ENCODE measurements around the gene GNB1L. TPM values are rescaled to one million over a fixed set of nuclear protein-coding genes. Genes with fewer than 3 reads are reported as not detected.

The GNB1L gene
- total and polyA plus RNA-seq, 2 of the 13 experiments (the other 11 are each of a cell fraction or from before 2014, with no cell fraction given) = 2.5 to 7.4 TPM

- H3K4me2 ChIP-seq (ENCODE audit: low read depth, low read length) = 0 out of 2 replicates have a peak overlapping the region, but pooled peaks have one; percentile 7
- H3K9ac ChIP-seq (ENCODE audit: insufficient read depth, low read depth, low read length) = no peak overlapping the region
- no peak overlapping the region for H3K4me3 ChIP-seq (replicated peaks in 1 of 3; ENCODE audit: insufficient read depth in 1 of 3, low read depth in 2 of 3, low read length in 3 of 3)
- H3K9me3 ChIP-seq (ENCODE audit: low read length) = no peaks in the 10 kb centered on the region
- H3K27me3 ChIP-seq (ENCODE audit: control insufficient read depth in 1 of 2, insufficient read depth in 2 of 2, low read length in 2 of 2) = peaks cover 17 to 94% of the 10 kb centered on the region in 2 experiments
- no peak for ATAC-seq
- intact Hi-C loops (cut with micrococcal nuclease; ENCODE audit: unreplicated experiment) (no loop called here), in situ Hi-C loops (cut with HindIII; ENCODE audit: extremely low pct_ligation_motif_present, low pct_unique_long_range_greater_than_20kb) (loop anchor here (10.0 kb wide), 1 partner anchor 160 kb away; no protein-coding TSS in a partner anchor)
- H3K27ac ChIP-seq (ENCODE audit: extremely low read length, insufficient read depth, low read length) = no peak overlapping the region
- H2AFZ ChIP-seq (ENCODE audit: low read length) = no peak overlapping the region
- no TSS peak for BruUV-seq (replicated peaks)
- no peaks in the 10 kb centered on the region for H3K36me3 ChIP-seq (replicated peaks in 1 of 2; ENCODE audit: control insufficient read depth in 1 of 2, insufficient read depth in 2 of 2, low read length in 2 of 2)
- WGBS (ENCODE audit: low lambda C conversion rate) = 0% methylated on average over 5 of the region's 59 CpGs
- H4K20me1 ChIP-seq (ENCODE audit: insufficient read depth, low read length) = no peaks in the 10 kb centered on the region; the same call in 1 of the 2 replicates
- no peak for FAIRE-seq
- TF ChIP-seq ZNF263 (CRISPR knock-in tag; IDR thresholded peaks at IDR 0.05) (peak; percentile 52; the same call in 1 of the 2 replicates), KLF9 (CRISPR knock-in tag; IDR thresholded peaks at IDR 0.05; ENCODE audit: low read depth) (no peak)
- no peak for DNase-seq (ENCODE audit: low spot score)
- ChIA-PET POLR2A (no interaction called here), CTCF (ENCODE audit: low intra/inter-chr PET ratio, low total read pairs) (interaction anchor here (3.1 kb wide), 1 partner anchor 155 kb away, joined by 14 read pairs; no protein-coding TSS in a partner anchor)
- H3K79me2 ChIP-seq (ENCODE audit: insufficient read depth, low read length) = no peaks in the 10 kb centered on the region
- H3K4me1 ChIP-seq (ENCODE audit: insufficient read depth, low read length) = peaks cover 29% of the 10 kb centered on the region; the same call in 1 of the 2 replicates
Observed at GRCh38 chr22:19755145-19755710, 99.4 kb downstream of the GNB1L start.

- 43% methylated on average over 9 of the region's 14 CpGs for WGBS (ENCODE audit: low lambda C conversion rate)
- CTCF ChIA-PET (ENCODE audit: low intra/inter-chr PET ratio, low total read pairs) = no interaction called here
- H3K27ac ChIP-seq (ENCODE audit: extremely low read length, insufficient read depth, low read length) = no peak overlapping the region
- POLR2A ChIA-PET = no interaction called here
- ATAC-seq (no peak), FAIRE-seq (no peak), DNase-seq (ENCODE audit: low spot score) (no peak)
- peaks cover 21 to 94% of the 10 kb centered on the region in 2 experiments for H3K27me3 ChIP-seq (ENCODE audit: control insufficient read depth in 1 of 2, insufficient read depth in 2 of 2, low read length in 2 of 2)
- no peaks in the 10 kb centered on the region for H3K79me2 ChIP-seq (ENCODE audit: insufficient read depth, low read length)
- no peak overlapping the region for H3K9ac ChIP-seq (ENCODE audit: insufficient read depth, low read depth, low read length)
- no peak overlapping the region for H2AFZ ChIP-seq (ENCODE audit: low read length)
- no peak overlapping the region for H3K4me3 ChIP-seq (replicated peaks in 1 of 3; ENCODE audit: insufficient read depth in 1 of 3, low read depth in 2 of 3, low read length in 3 of 3)
- H3K36me3 ChIP-seq (replicated peaks in 1 of 2; ENCODE audit: control insufficient read depth in 1 of 2, insufficient read depth in 2 of 2, low read length in 2 of 2) = no peaks in the 10 kb centered on the region
- H3K9me3 ChIP-seq (ENCODE audit: low read length) = no peaks in the 10 kb centered on the region
- no peak overlapping the region for H3K4me2 ChIP-seq (ENCODE audit: low read depth, low read length)
- in situ Hi-C loops (cut with HindIII; ENCODE audit: extremely low pct_ligation_motif_present, low pct_unique_long_range_greater_than_20kb) (loop anchor here (10.0 kb wide), 1 partner anchor 160 kb away; no protein-coding TSS in a partner anchor), intact Hi-C loops (cut with micrococcal nuclease; ENCODE audit: unreplicated experiment) (no loop called here)
- H3K4me1 ChIP-seq (ENCODE audit: insufficient read depth, low read length) = peaks cover 29% of the 10 kb centered on the region; the same call in 1 of the 2 replicates
- BruUV-seq (replicated peaks) = no TSS peak
- no peaks in the 10 kb centered on the region; the same call in 1 of the 2 replicates for H4K20me1 ChIP-seq (ENCODE audit: insufficient read depth, low read length)
- TF ChIP-seq JUNB (CRISPR knock-in tag; IDR thresholded peaks at IDR 0.05; ENCODE audit: borderline replicate concordance) = no peak
- no peak for TF ChIP-seq NBN (conservative IDR thresholded peaks at IDR 0.05)
- TF ChIP-seq HBP1 (CRISPR knock-in tag; IDR thresholded peaks at IDR 0.05; ENCODE audit: low read depth) = no peak
- no peak for TF ChIP-seq RARA (CRISPR knock-in tag; IDR thresholded peaks at IDR 0.05)
- TF ChIP-seq KAT2B (IDR thresholded peaks at IDR 0.05; ENCODE audit: borderline replicate concordance, low read depth, low read length) = no peak
- no peak for TF ChIP-seq ZNF770 (CRISPR knock-in tag; IDR thresholded peaks at IDR 0.05)
- TF ChIP-seq EZH2 (conservative IDR thresholded peaks at IDR 0.05; ENCODE audit: low read depth, low read length) = peak; percentile 47; the same call in 1 of the 2 replicates
Observed at GRCh38 chr22:19754701-19755144, 100.0 kb downstream of the GNB1L start.

All from HepG2 (cell line).